NCI-H1930 (cell line): ENCODE results near the gene FAM168A.

Experiments
- DNase-seq, 2 experiments: peaks; one replicate each; lab custom pipeline; 2025; lab: John Stamatoyannopoulos, UW

The FAM168A gene

GRCh38 chr11:73401217-73401923 lies 196.5 kb downstream of the FAM168A start:
- no peak for DNase-seq

GRCh38 chr11:73400293-73400692 lies 197.6 kb downstream of the FAM168A start:
- DNase-seq: no peak

GRCh38 chr11:73399636-73400035 lies 198.3 kb downstream of the FAM168A start:
- no peak for DNase-seq

GRCh38 chr11:73399159-73399590 lies 198.7 kb downstream of the FAM168A start:
- no peak for DNase-seq

- DNase-seq: no peak
These were observed 199.2 kb downstream of the FAM168A start for GRCh38 chr11:73398721-73399120.

- DNase-seq: no peak
These were observed 199.8 kb downstream of the FAM168A start for GRCh38 chr11:73398132-73398526.

GRCh38 chr11:73397468-73398131 lies 200.3 kb downstream of the FAM168A start:
- no peak for DNase-seq

GRCh38 chr11:73396985-73397384 lies 200.9 kb downstream of the FAM168A start:
- no peak for DNase-seq

- DNase-seq: no peak
These were observed 201.5 kb downstream of the FAM168A start for GRCh38 chr11:73396251-73396930.

- no peak for DNase-seq
These were observed 202.4 kb downstream of the FAM168A start for GRCh38 chr11:73395297-73396208.

GRCh38 chr11:73394416-73395296 lies 203.3 kb downstream of the FAM168A start:
- DNase-seq: no peak

GRCh38 chr11:73393479-73394415 lies 204.2 kb downstream of the FAM168A start:
- DNase-seq: peak; percentile 18 to 43

GRCh38 chr11:73393011-73393380 lies 204.9 kb downstream of the FAM168A start:
- DNase-seq: no peak

- DNase-seq: no peak
These were observed 205.6 kb downstream of the FAM168A start for GRCh38 chr11:73392108-73393010.

GRCh38 chr11:73391665-73392064 lies 206.2 kb downstream of the FAM168A start:
- no peak for DNase-seq

- DNase-seq: no peak
These were observed 207.0 kb downstream of the FAM168A start for GRCh38 chr11:73390601-73391565.

- no peak for DNase-seq
These were observed 208.0 kb downstream of the FAM168A start for GRCh38 chr11:73389916-73390315.

- no peak for DNase-seq
These were observed 208.8 kb downstream of the FAM168A start for GRCh38 chr11:73389134-73389525.
